DMS 273 (cell line): ENCODE data around the gene KDM7A.
A peak's percentile ranks its signal among the peaks of the same experiment; 100 is the strongest.
"Not testable (repeated sequence)": the region's sequence is repeated elsewhere in the genome, so short reads cannot be mapped to it uniquely, and the experiment has no call there.

Experiments used
- DNase-seq: peaks from one replicate; lab custom pipeline; 2025; ENCODE audit not compliant: unreplicated experiment; lab: John Stamatoyannopoulos, UW

Gene KDM7A

GRCh38 chr7:140201393-140201792, 24.6 kb upstream of the KDM7A start:
- DNase-seq, result no peak

DNA sequence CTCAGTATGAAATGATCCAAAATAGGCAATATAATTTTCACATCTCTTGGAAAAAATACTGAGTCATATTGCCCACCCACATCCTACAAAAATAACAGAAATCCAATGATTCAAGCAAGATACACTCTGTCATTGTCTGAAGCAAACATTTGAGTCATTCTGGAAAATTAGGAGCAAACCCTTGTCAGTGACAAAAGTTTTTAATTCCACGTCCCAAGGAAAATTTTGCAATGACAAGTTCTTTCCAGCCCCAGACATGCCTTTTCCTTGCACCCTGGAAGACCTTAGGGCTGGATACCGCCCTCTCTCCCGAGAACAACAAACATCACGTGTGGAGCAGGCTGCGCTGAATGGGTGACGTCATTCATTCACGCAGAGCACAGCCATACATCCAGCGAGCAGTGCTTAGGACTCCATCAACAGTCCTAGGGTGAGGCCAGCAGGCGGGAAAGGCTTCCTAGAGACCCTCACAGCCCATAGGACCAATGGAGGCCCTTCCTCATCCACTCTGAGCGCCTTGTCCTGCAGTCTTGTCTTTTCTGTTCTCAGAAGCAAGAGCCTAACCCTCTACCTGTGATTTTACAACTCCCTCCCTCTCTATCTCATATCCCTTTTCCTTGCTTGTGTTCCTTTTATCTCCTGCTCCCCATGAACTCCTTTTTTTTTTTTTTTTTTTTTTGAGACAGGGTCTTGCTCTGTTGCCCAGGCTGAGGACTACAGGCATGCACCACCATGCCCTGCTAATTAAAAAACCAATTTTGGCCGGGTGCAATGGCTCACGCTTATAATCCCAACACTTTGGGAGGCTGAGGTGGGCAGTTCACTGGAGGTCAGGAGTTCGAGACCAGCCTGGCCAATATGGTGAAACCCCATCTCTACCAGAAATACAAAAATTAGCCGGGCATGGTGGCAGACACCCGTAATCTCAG, 23.5 kb upstream of the KDM7A start:
- DNase-seq, result no peak

- no peak for DNase-seq
Measured at GRCh38 chr7:140197938-140198337, 21.2 kb upstream of the KDM7A start.

GRCh38 chr7:140197218-140197890, 20.6 kb upstream of the KDM7A start:
- DNase-seq, result no peak

DNA sequence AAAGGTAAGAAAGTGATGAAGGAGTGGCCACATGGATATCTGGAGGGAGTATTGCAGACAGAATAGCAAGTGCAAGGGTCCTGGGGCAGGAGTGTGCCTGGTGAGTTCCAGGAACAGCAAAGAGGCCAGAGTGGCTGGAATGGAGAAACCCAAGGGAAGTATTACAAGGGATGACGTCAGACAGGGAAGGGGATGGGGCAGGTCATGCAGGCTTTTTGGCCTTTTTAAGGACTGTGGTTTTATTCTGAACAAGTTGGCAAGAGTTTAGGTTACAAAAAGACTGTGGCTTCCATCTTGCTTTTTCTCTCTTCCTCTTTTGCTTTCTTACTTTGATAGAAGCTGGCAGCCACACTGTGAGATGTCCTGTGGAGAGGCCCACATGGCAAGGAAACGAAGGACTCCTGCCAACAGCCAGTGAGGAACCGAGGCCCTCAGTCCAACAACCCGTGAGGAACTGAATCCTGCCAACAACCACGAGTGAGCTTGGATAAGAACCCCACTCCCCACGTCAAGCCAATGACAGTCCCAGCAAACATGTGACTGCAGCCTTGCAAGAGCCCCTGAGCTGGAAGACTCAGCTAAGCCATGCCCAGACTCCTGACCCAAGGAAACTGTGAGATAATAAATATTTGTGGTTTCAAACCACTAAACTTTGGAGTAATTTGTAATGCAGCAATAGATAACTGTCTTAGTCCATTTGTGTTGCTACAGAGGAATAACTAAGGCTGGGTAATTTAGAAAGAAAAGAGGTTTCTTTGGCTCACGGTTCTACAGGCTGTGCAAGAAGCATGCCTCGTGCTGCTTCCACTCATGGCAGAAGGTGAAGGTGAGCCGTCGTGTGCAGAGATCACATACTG, 19.8 kb upstream of the KDM7A start:
- DNase-seq, result no peak

GRCh38 chr7:140195859-140196258, 19.1 kb upstream of the KDM7A start:
- DNase-seq, result no peak

- peak; percentile 22 for DNase-seq
Measured at GRCh38 chr7:140192620-140193019, 15.8 kb upstream of the KDM7A start.

DNA sequence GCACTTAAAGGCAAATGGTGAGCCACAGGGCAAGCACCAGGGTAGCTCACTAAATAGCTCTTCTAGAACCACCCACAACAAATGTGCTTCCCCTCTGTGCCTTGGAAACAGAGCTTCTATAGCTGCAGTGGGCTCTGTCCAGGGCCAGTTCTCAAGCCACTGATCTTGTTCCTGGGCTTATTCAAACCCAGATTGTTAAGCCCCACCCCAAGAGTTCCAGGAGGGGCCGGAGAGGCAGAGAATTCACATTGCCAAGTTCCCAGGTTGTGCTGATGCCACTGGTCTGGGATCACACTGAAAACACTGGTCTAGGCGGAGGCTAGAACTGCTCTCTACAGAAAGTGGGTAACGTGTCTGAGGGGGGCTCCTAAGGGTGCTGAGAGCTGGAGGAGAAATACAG, 15.4 kb upstream of the KDM7A start:
- no peak for DNase-seq

DNA sequence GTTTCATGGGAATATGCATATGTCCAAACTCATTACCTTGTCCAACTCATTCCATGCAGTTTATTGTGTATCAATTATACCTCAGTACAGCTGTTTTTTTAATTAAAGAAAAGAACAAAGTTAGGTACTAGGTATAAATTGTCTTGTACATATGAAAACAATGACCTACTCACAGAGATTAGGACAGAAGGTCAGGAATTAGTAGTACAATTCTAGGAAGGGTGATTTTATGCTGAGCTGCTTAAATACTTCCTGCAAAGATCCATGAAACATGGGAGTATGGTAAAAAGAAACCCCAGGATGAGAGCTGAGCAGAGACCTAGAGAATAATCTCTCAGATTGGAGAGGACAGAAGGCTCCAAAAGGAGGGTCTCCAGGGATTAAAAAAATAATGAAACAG, 13.8 kb upstream of the KDM7A start:
- DNase-seq, result no peak

DNA sequence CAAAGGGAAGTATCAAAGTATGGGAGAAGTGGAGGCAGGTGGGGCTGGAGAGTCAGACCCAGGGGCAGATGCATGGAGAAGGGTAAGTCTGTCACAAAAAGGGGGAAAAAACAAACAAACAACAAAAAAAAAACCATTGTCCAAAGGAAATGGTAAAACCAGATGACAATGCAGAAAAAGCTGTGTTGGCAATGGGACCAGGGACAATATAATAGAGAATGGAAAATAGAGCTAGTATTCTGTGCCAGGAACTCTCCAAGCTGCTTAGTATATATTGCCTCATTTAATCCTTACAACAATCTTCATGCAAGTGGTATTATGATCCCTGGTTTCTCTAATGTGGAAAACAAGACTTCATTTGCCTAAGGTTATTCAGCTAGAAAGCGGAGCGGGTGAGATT, 13.1 kb upstream of the KDM7A start:
- DNase-seq, result no peak

GRCh38 chr7:140182917-140183316, 6.1 kb upstream of the KDM7A start:
- no peak for DNase-seq

- no peak for DNase-seq
Measured at GRCh38 chr7:140179339-140179738, 2.6 kb upstream of the KDM7A start.

- peak; percentile 65 for DNase-seq
Measured at GRCh38 chr7:140176122-140176701, 571 bp downstream of the KDM7A start.

DNA sequence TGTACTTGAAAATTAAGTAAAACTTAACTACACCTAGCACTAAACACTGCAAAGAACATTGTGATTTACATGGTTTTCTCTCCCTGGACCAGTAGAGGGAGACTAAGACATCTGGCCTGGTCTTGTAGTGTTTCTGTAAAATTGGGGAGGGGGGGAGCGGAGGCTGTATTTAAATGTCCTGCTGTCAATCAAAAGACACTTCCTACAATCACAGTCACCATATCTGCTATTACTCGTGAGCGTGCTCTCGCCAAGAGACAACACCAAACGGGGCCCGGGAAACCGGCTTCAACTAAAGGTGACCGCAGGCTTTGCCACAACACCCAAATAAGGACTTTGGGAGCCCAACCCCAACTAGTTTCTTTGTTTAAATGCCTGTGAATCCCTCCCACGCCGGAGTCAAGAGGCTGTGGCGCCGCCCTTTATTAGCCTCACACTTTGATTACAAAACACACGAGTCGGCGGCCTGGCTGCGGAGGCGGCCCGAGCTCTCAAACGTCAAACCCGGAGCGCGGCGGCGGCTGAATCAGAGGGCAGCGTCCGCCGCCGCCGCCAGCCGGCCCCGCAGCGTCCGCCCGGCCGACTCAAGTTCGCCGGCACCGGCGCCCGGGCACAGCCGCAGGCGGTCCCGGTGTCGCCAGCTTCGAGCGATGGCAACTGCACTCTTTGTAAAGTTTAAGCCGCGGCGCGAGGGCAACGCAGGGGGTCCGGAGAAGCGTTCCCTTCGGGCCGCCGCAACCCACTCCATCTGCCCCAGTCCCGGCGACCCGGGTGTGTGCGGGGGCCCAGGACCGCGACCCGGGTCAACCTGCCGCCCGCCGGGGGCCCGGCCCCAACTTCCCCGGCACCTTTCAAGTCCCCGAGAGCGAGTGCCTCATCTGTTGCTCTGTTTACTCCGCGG, 1.3 kb downstream of the KDM7A start:
- peak; percentile 99 for DNase-seq

DNA sequence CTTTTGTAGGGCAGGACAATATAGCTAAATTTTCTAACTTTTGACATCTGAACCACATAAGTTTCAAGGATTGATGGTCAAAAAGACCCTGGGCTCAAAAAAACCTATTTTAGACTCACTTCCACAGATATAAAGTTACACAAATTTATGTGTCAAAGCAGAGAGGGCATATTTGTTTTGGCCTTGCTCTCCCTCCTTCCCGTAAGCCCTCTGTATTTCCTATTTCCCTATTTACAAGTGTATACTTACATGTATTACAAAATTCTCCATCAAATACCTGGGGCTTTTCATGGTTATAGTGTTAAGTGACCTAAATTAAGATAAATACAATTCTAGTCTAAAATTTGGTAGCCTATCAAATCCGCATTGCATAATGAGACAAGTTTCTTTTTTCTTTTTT, 2.6 kb downstream of the KDM7A start:
- no peak for DNase-seq

- DNase-seq, result no peak
Measured at GRCh38 chr7:140170375-140170774, 6.4 kb downstream of the KDM7A start.

DNA sequence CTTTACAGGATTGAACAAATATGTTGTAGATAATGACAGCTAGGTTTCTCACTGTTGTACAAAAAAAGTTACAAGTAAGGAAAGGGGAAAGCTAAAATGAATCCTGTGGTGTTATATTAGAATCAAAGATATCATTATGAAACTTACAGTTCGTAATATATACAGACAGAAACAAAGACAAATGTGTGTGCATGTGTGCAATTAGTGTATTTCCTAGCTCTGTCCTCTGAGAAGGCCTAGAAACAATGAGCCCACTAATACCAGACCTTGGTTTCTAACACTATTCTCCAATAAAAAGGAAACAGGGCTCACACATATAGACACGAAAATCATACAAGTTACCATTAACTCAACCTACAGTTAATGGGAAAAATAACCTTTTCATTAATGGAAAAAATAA, 8.0 kb downstream of the KDM7A start:
- no peak for DNase-seq

DNA sequence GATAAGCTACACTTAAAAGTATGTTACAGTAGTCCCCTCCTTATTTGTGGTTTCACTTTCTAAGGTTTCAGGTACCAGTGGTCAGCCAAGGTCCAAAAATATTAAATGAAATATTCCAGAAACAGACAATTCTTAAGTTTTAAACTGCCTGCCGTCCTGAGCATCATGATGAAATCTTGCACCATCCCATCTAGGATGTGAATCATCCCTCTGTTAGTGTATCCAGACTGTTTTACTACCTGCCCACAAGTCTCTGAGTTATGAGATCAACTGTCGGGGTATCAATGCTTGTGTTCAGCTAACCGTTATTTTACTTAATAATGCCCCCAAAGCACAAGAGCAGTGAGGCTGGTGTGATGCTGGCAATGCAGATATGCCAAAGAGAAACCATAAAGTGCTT, 11.4 kb downstream of the KDM7A start:
- DNase-seq, result no peak

DNA sequence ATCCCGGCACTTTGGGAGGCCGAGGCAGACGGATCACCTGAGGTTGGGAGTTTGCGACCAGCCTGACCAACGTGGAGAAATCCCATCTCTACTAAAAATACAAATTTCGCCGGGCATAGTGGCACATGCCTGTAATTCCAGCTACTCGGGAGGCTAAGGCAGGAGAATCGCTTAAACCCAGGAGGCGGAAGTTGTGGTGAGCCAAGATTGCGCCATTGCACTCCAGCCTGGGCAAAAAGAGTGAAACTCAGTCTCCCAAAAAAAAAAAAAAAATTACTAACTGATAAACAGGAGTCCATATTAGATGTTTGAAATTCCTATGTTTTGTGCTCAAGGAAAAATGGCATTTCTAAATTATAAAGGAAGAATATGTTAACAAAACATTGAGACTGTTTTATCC, 14.7 kb downstream of the KDM7A start:
- not testable (repeated sequence) for DNase-seq

GRCh38 chr7:140161047-140161446, 15.7 kb downstream of the KDM7A start:
- no peak for DNase-seq
